H1 (cell line): ENCODE data around the gene KLHDC10. TPM values are rescaled to one million over a fixed set of nuclear protein-coding genes. Genes with fewer than 3 reads are reported as not detected.

Experiments
- CTCF ChIA-PET: fragments of 300-600 bp; sonication (Branson Sonifier 250); formaldehyde crosslinking; loops from one replicate; lab custom pipeline; 2021; ENCODE audit not compliant: partially characterized antibody; lab: Charles Lee
- POLR2A ChIA-PET: fragments of 300-600 bp; sonication (Branson Sonifier 250); formaldehyde crosslinking; loops from one replicate; lab custom pipeline; 2021; ENCODE audit warnings: inconsistent platforms; ENCODE audit not compliant: partially characterized antibody; lab: Charles Lee
- DNase-seq, 2 experiments: peaks; one replicate each; pipeline versions ENCODE4 v3.0.0 to v3.0.0-alpha.2; 2010 to 2022; ENCODE audit warnings: low spot score in 2 of 2, low read depth in 1 of 2, mixed read lengths in 1 of 2
- FAIRE-seq: peaks from 2 replicates; lab custom pipeline; 2011; peaks lifted over from hg19 to GRCh38; lab: Jason Lieb, UNC
- H2AFZ ChIP-seq: 2 replicates; pipeline ENCODE4 v1.8.1; 2012; ENCODE audit warnings: low read length, inconsistent platforms
- H2AK5ac ChIP-seq: 2 replicates; pipeline ENCODE4 v1.6.1; 2013; ENCODE audit warnings: low read depth, low read length
- H2BK120ac ChIP-seq: replicated peaks from 2 replicates; pipeline ENCODE3; 2013; ENCODE audit warnings: low read depth, low read length, inconsistent platforms
- H2BK12ac ChIP-seq: 2 replicates; pipeline ENCODE4 v1.6.1; 2013; ENCODE audit warnings: low read depth, low read length
- H2BK15ac ChIP-seq: 2 replicates; pipeline ENCODE4 v1.6.1; 2013; ENCODE audit warnings: low read length
- H2BK20ac ChIP-seq: 2 replicates; pipeline ENCODE4 v1.6.1; 2013; ENCODE audit warnings: low read length
- H2BK5ac ChIP-seq: 2 replicates; pipeline ENCODE4 v1.6.1; 2013; ENCODE audit warnings: low read depth, low read length
- H3K14ac ChIP-seq: 2 replicates; pipeline ENCODE4 v1.6.1; 2013; ENCODE audit warnings: inconsistent platforms; ENCODE audit not compliant: insufficient read length
- H3K18ac ChIP-seq: 2 replicates; pipeline ENCODE4 v1.6.1; 2013; ENCODE audit warnings: low read length; ENCODE audit errors: extremely low read depth
- H3K23ac ChIP-seq: 2 replicates; pipeline ENCODE4 v1.6.1; 2013; ENCODE audit warnings: inconsistent platforms; ENCODE audit not compliant: insufficient read length
- H3K23me2 ChIP-seq: 2 replicates; pipeline ENCODE4 v1.6.1; 2013; ENCODE audit warnings: low read depth, low read length
- H3K27ac ChIP-seq: 2 replicates; pipeline ENCODE4 v1.6.1; 2011; ENCODE audit warnings: low read depth, low read length, inconsistent platforms
- H3K27me3 ChIP-seq, 4 experiments: replicated peaks in 1 of 4; 1 replicate in 1 of 4; 2 replicates in 3 of 4; pipeline versions ENCODE4 v1.6.1 to v1.8.1; 2011 to 2013; ENCODE audit warnings: low read length in 3 of 4, mild to moderate bottlenecking in 3 of 4, inconsistent platforms in 2 of 4, mixed read lengths in 2 of 4, moderate library complexity in 1 of 4; ENCODE audit not compliant: control insufficient read depth in 3 of 4, insufficient read depth in 3 of 4; ENCODE audit errors: extremely low read depth in 1 of 4
- H3K36me3 ChIP-seq, 4 experiments: 2 replicates each; pipeline versions ENCODE4 v1.6.1 to v1.8.1; 2011 to 2013; ENCODE audit warnings: mild to moderate bottlenecking in 4 of 4, low read length in 3 of 4, moderate library complexity in 2 of 4, control low read depth in 1 of 4, inconsistent platforms in 1 of 4; ENCODE audit not compliant: insufficient read depth in 4 of 4, control insufficient read depth in 2 of 4
- H3K4ac ChIP-seq: replicated peaks from 2 replicates; pipeline ENCODE3; 2013; ENCODE audit warnings: low read length, low read depth, mixed read lengths, inconsistent platforms; ENCODE audit not compliant: insufficient read length
- H3K4me1 ChIP-seq, 4 experiments: replicated peaks in 1 of 4; 1 replicate in 1 of 4; 2 replicates in 3 of 4; pipeline versions ENCODE4 v1.6.1 to v1.8.1; 2011 to 2013; ENCODE audit warnings: low read length in 3 of 4, inconsistent platforms in 2 of 4, mixed read lengths in 1 of 4; ENCODE audit not compliant: insufficient read depth in 4 of 4, control insufficient read depth in 3 of 4
- H3K4me2 ChIP-seq, 2 experiments: 2 replicates each; pipeline versions ENCODE4 v1.6.1 to v1.8.1; 2011 to 2013; ENCODE audit warnings: low read depth in 2 of 2, low read length in 2 of 2, control low read depth in 1 of 2, inconsistent platforms in 1 of 2, mild to moderate bottlenecking in 1 of 2; ENCODE audit not compliant: insufficient read depth in 1 of 2
- H3K4me3 ChIP-seq, 4 experiments: fragments of 200-600, 300-600 bp in 1 of 4; sonication (generic), shearing (Covaris generic), sonication (Bioruptor Twin) in 1 of 4; 2 replicates each; pipeline versions ENCODE4 v1.5.1 to v1.8.1; 2011 to 2016; ENCODE audit warnings: low read length in 4 of 4, low read depth in 3 of 4, control low read depth in 2 of 4, inconsistent platforms in 2 of 4, mild to moderate bottlenecking in 2 of 4, mixed read lengths in 1 of 4, moderate library complexity in 1 of 4; ENCODE audit not compliant: insufficient read depth in 2 of 4; ENCODE audit errors: extremely low read depth in 1 of 4
- H3K56ac ChIP-seq: replicated peaks from 2 replicates; pipeline ENCODE3; 2013; ENCODE audit warnings: low read depth, mild to moderate bottlenecking, mixed read lengths, low read length, inconsistent platforms; ENCODE audit not compliant: insufficient read length
- H3K79me1 ChIP-seq: 2 replicates; pipeline ENCODE4 v1.6.1; 2013; ENCODE audit warnings: low read depth, low read length, control low read depth
- H3K79me2 ChIP-seq, 2 experiments: 2 replicates each; pipeline versions ENCODE4 v1.6.1 to v1.8.1; 2012 to 2013; ENCODE audit warnings: low read length in 2 of 2, mild to moderate bottlenecking in 2 of 2, inconsistent platforms in 1 of 2; ENCODE audit not compliant: insufficient read depth in 2 of 2, control insufficient read depth in 1 of 2
- H3K9ac ChIP-seq, 4 experiments: replicated peaks in 1 of 4; 1 replicate in 1 of 4; 2 replicates in 3 of 4; pipeline versions ENCODE4 v1.6.1 to v1.8.1; 2011 to 2013; ENCODE audit warnings: low read depth in 3 of 4, low read length in 3 of 4, control low read depth in 2 of 4, mild to moderate bottlenecking in 2 of 4, moderate library complexity in 2 of 4, inconsistent platforms in 1 of 4; ENCODE audit errors: extremely low read depth in 1 of 4
- H3K9me3 ChIP-seq, 2 experiments: 2 replicates each; pipeline versions ENCODE4 v1.6.1 to v1.8.1; 2012 to 2013; ENCODE audit warnings: mild to moderate bottlenecking in 2 of 2, moderate library complexity in 2 of 2, control low read depth in 1 of 2, inconsistent platforms in 1 of 2, low read depth in 1 of 2, low read length in 1 of 2, mixed read lengths in 1 of 2; ENCODE audit not compliant: insufficient read depth in 2 of 2
- H4K20me1 ChIP-seq, 2 experiments: replicated peaks in 1 of 2; 2 replicates each; pipeline versions ENCODE3 to v1.8.1; 2011 to 2013; ENCODE audit warnings: inconsistent platforms in 2 of 2, low read length in 2 of 2, mild to moderate bottlenecking in 1 of 2; ENCODE audit not compliant: insufficient read depth in 2 of 2, control insufficient read depth in 1 of 2
- H4K5ac ChIP-seq: 2 replicates; pipeline ENCODE4 v1.6.1; 2013; ENCODE audit warnings: low read length, low read depth, mixed read lengths, inconsistent platforms; ENCODE audit not compliant: insufficient read length
- H4K8ac ChIP-seq: 2 replicates; pipeline ENCODE4 v1.8.0; 2013; ENCODE audit warnings: mild to moderate bottlenecking, moderate library complexity, low read length, inconsistent platforms; ENCODE audit not compliant: insufficient read depth; ENCODE audit errors: extremely low read depth
- H4K91ac ChIP-seq: replicated peaks from 2 replicates; pipeline ENCODE3; 2013; ENCODE audit warnings: low read length, mixed read lengths, inconsistent platforms; ENCODE audit not compliant: insufficient read length
- BACH1 ChIP-seq: IDR thresholded peaks from 2 replicates; pipeline ENCODE4 v1.6.1; 2012; ENCODE audit warnings: low read length, improper control_type of control experiment
- SAP30 ChIP-seq: fragments of 300-600 bp; sonication (generic); IDR thresholded peaks from 2 replicates; pipeline ENCODE4 v1.7.1; 2012; ENCODE audit warnings: low read length, moderate library complexity, mild to moderate bottlenecking, inconsistent platforms; ENCODE audit not compliant: insufficient read depth, insufficient replicate concordance
- WGBS, 2 experiments: shearing (Covaris generic) in 1 of 2; methylation state at CpG; one replicate each; pipeline versions ENCODE4 v1.1.6 to v1.1.7; 2013 to 2015; ENCODE audit warnings: low lambda C conversion rate in 2 of 2, mixed read lengths in 2 of 2, inconsistent platforms in 1 of 2, low coverage in 1 of 2, missing lambda C conversion rate in 1 of 2; ENCODE audit not compliant: insufficient replicate concordance in 2 of 2, insufficient coverage in 1 of 2, insufficient read length in 1 of 2; ENCODE audit errors: extremely low coverage in 1 of 2, missing lambda C conversion rate in 1 of 2; 5-methylcytosine and 5-hydroxymethylcytosine counted together
- polyA plus RNA-seq, 7 experiments: library from polyadenylated mRNA; depleted of rRNA in 3 of 7; stranded (reverse) in 5 of 7; unstranded in 2 of 7; fragments of >200 nt in 5 of 7; fragments of 200-250 nt in 2 of 7; gene quantifications; 1 replicate in 5 of 7; 2 replicates in 1 of 7; 4 replicates in 1 of 7; pipeline versions ENCODE4 v1.2.1 to v1.2.3, GENCODE V29; 2011 to 2013; ENCODE audit warnings: missing spikeins in 2 of 7, mixed read lengths in 2 of 7
- total RNA-seq: library from RNA; stranded (reverse); fragmentation: NEBNext Ultra II Directional; extraction: Animal tissue kit (Norgen Biotek cat#: 25700); gene quantifications from 2 replicates; pipeline ENCODE4 v1.2.1, GENCODE V29; 2021

Gene KLHDC10
- total and polyA plus RNA-seq, 2 of the 8 experiments (the other 6 are each of a cell fraction or from before 2014, with no cell fraction given), result 6.6 to 14.5 TPM

- H2BK120ac ChIP-seq, result no peak overlapping the region
- H3K56ac ChIP-seq, result no peak overlapping the region
- ChIA-PET CTCF (interaction anchor here (1.0 to 1.6 kb wide), 4 partner anchors 20 to 90 kb away, joined by 3 to 4 read pairs (median 3); no protein-coding TSS in a partner anchor), POLR2A (interaction anchor here (0.5 kb wide), 1 partner anchor 15 kb away, joined by 3 read pairs; no protein-coding TSS in a partner anchor)
- H4K91ac ChIP-seq, result no peak overlapping the region
- no peak overlapping the region for H2AK5ac ChIP-seq
- no peaks in the 10 kb centered on the region for H3K27me3 ChIP-seq
- H2BK15ac ChIP-seq, result no peak overlapping the region
- H3K23me2 ChIP-seq, result no peaks in the 10 kb centered on the region
- 79% methylated on average over 5 of the region's 5 CpGs; no CpG with 5 or more reads in 1 of the 2 experiments for WGBS, 2 experiments
- no peak for TF ChIP-seq SAP30
- TF ChIP-seq BACH1, result no peak
- H3K79me1 ChIP-seq, result no peaks in the 10 kb centered on the region
- H4K8ac ChIP-seq, result no peak overlapping the region
- H3K27ac ChIP-seq, result no peak overlapping the region
- H3K4me1 ChIP-seq, result no peaks in the 10 kb centered on the region
- DNase-seq (no peak), FAIRE-seq (no peak)
- no peaks in the 10 kb centered on the region for H4K20me1 ChIP-seq
- no peaks in the 10 kb centered on the region for H3K79me2 ChIP-seq
- H4K5ac ChIP-seq, result no peak overlapping the region
- H2BK5ac ChIP-seq, result no peak overlapping the region
- no peak overlapping the region for H3K23ac ChIP-seq
- H2AFZ ChIP-seq, result no peak overlapping the region
- H3K4me3 ChIP-seq, result no peak overlapping the region
- H3K4ac ChIP-seq, result no peak overlapping the region
- H3K36me3 ChIP-seq, result peaks cover 3 to 26% (median 8%) of the 10 kb centered on the region in 4 experiments; a peak in 6 of 8 replicates
- no peak overlapping the region for H2BK12ac ChIP-seq
- H3K14ac ChIP-seq, result no peak overlapping the region
- H3K9ac ChIP-seq, result no peak overlapping the region
- no peak overlapping the region for H3K18ac ChIP-seq
- no peaks in the 10 kb centered on the region; a peak in 1 of 4 replicates for H3K9me3 ChIP-seq
- no peak overlapping the region for H2BK20ac ChIP-seq
- H3K4me2 ChIP-seq, result no peak overlapping the region
Observed at GRCh38 chr7:130162196-130162595, 91.9 kb downstream of the KLHDC10 start.
